KBM-7 (cell line): Measurements from ENCODE around the gene YTHDC1.
"Not testable (repeated sequence)": the region's sequence is repeated elsewhere in the genome, so short reads cannot be mapped to it uniquely, and the experiment has no call there.

ENCODE experiments used
- DNase-seq: peaks from one replicate; pipeline ENCODE4 v3.0.0-alpha.2; 2015
- in situ Hi-C: fragments of 300-500 bp; cut with MboI; formaldehyde crosslinking; loops from 2 replicates; pipeline ENCODE4 v1.14.3; 2020; ENCODE audit warnings: low sequenced_read_pairs, low pct_unique_long_range_greater_than_20kb, mixed read lengths

YTHDC1 gene

DNA sequence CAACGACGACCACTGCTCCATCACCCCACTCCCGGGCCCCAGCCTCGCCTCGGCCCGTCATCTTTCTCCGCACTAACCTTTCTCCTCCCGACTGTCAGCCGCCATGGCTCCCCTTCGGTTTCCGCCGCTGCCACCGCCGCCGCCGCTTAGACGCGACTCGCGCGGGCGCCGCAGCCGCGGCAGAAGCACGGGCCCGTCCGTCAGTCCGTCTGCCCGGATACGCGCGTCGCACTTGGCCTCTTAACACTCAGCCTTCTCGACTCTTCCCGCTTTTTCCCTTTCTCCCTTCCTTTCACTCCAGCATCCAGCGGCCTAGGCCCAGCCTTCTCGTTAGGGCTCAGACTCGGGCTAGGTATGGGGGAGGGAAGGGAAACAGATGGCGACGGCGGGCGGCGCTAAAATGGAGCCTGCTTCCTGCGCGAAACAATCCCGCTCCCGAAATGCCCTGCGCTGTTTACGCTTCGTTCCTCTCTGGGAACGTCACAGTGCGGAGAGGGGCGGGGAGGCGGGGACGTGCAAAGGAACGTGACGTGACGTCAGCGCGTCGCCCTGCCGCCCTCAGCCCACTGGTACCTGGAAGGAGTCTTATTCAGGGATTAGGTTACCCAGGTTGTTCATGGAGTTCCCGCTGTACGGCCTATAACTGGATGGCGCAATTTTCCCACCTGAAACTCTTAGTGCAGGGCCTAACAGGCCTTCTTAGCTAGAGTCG, at the start of gene YTHDC1:
YTHDC1 (minus strand) TSS at position 442 of the 712 bp plus-strand sequence; CDS start at position 105, 337 bp downstream.
- peak; percentile 98 for DNase-seq
- in situ Hi-C loops, result no loop called here

DNA sequence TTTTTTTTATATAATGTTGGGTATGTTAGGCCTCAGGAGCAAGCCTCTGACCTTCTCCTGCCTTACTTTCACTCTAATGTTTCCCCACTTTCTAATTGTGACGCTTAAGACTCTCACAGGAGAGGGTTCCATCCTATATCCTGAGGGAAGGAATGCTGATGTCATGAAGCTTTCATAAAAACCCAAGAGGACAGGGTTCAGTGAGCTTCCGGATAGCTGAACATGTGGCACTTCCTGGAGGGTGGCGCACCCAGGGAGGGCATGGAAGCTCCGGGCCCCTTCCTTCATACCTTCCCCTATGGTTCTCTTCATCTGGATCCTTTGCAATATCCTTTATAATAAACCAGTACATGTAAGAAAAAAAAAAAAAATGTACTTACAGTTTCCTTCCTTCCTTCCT, 49.4 kb upstream of the YTHDC1 start:
- in situ Hi-C loops, result no loop called here
- DNase-seq, result no peak

DNA sequence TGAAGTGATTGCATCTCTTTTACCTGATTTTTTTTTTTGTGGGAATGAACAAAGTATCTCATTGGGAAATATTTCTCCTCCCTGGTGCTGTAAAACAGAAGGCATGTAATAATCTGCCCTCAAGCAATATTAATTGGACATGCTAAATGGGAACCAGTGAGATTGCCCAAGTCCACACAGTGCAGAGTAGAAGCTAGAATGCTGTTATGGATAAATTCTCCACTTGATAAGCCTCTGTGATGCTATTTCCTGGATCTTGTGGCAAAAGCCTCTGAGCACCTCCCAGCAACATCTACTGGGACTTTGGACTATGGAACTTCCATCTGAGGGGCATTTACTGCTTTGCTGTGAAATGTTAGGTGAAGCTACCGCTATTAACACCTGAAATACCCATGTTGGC, 46.9 kb upstream of the YTHDC1 start:
- in situ Hi-C loops, result no loop called here

DNA sequence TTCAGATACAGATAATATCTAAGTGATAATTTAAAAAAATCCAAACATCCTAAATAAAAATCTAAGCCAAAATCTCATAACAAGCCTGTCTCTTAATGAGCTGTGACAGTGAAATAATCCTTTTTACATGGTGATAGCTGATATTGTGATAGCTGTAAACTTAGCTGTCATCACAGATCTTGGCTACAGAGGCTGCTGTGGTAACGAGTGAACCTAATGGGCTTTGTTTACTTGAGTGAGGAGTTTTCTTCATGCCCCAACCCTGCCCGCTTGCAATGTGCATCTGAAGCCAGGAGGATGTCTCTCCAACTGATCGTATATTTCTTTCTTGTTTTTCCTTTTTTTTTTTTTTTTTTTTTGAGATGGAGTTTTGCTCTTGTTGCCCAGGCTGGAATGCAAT, 41.5 kb upstream of the YTHDC1 start:
- no peak for DNase-seq
- in situ Hi-C loops, result no loop called here

More for the DNA sequence above, 46.9 kb upstream of the YTHDC1 start:
- no peak for DNase-seq

DNA sequence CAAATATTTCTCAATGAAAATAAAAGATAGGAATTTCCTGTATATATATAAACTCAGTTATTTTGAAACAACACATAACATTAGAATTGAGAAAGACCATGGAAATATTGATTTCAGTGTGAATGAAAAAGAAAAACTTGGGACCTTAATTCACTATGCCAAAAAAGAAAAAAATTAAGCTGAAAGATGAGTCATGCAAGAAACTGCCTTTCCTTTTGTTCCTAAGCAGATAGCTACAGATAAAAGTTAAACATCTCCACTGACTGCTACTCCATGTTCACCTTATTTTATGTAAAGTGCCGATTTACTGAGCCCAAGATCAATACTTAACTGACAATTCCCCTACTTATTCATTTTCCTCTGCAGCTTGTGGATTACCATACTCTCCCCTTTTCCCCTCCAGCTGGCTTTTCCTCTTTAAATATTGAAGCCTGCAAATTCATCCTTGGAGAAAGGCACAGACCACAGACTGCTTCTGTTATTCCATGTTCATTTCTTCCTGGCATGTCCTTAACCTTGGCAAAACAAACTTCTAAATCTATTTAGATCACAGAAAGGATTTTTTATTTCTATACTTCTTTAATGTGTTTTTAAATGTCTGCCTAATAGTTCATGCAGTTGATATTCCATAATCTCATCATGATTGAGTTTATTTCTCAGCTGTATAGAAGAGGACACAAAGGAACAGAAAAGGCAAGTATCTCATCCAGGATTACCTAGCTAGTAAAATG, 40.5 kb upstream of the YTHDC1 start:
- in situ Hi-C loops, result no loop called here
- DNase-seq, result no peak

DNA sequence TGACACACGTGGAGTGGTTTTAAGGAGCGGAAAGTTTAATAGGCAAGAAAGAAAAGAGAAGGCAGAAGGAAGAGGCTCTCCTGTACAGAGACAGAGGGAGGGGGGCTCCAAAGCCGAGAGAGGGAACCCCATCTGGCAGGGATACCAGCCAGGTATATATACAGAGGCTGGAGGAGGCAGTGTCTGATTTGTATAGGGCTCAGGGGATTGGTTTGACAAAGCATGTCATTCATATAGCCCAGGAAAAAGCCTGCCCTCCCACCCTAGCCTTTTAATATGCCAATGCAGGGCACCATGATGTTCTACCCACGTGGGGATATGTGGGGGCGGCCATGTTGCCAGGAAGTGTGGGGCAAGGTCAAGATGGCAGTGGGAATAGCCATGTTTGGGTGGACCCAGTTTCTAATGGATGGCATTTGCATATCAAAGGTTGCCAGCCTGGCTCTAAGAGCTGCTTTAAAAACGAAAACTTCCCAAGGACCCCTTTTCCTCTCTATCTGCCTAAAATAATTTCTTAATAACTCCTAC, 39.6 kb upstream of the YTHDC1 start:
- in situ Hi-C loops, DNase-seq: not testable (repeated sequence)

DNA sequence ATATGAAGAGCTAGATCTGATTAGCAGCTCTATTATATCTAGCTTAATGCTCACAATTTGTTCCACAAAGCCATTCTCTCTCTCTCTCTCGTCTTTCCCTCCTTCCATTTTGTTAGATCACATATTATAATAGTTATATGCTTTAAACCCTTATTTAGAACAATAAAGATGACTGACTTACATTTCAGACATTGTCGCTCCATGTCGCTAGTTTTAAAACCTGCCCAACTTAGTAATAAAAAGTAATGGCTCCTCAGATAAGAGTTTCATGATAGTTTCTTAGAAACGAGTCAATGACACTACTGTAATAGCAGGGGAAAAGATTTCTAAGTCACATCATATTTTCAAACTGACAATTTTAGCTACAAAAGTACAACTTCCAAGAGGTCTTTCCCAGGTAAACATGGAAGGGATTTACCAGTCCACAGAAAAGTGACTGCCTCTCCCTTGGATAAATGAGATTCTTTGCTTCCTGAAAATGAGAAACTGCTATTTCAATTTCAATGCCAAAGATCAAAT, 38.5 kb upstream of the YTHDC1 start:
- DNase-seq, result no peak
- in situ Hi-C loops, result no loop called here

DNA sequence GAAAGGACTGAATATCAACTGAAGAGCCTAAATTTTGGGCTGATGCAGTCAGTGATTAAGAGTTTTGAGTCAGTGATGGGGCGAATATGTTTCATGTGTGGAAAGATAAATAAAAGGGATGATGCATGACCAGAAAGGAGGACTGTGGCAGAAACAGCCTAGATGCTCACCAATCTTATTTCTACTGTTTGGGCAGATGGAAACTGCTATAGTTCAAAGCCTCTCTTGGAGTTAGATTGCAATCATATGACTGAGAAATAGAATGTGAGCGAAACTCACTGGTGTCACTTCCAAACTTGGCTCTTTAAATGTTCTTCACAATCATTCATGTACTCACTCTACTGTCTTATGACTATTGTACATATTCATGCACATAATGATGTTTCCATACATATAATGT, 35.4 kb upstream of the YTHDC1 start:
- in situ Hi-C loops, result no loop called here

DNA sequence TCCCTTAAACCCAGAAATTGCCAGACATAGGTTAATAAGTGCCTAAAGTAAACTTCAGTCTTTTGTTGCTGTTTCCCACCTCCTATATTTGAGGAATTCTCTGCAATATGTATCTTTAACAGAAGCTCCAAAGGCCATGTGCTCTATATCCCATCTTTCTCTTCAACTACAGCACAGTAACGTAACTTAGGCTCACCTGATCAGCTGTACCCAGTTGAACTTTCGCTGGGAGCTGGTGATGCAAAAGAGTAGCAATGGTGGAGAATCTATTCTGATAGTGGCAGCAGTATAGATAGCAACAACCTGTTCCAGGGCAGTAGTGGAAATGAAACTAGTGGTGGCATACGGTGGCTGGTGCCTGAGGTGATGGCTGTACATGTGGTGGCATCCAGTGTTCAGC, 33.2 kb upstream of the YTHDC1 start:
- DNase-seq, result no peak
- in situ Hi-C loops, result no loop called here

More for the DNA sequence above, 35.4 kb upstream of the YTHDC1 start:
- DNase-seq, result no peak

DNA sequence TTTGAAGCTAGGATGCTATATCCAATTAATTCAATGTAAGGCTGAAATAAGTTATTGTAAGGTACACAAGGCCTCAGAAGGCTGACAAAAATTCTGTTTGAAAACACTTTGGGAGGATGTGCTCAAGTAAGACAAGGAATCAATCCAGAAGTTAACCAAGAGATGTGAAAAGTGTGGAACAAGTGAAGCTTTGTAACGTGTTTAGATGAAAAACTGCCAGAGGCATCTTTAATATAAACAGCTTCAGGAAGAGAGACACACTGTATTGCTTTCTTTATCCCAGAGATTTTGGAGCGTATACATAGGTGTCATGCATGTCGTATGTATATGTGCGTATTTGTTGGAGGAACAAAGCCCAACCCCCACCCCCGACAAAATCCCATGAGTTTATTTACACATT, 28.3 kb upstream of the YTHDC1 start:
- in situ Hi-C loops, result no loop called here
- no peak for DNase-seq

DNA sequence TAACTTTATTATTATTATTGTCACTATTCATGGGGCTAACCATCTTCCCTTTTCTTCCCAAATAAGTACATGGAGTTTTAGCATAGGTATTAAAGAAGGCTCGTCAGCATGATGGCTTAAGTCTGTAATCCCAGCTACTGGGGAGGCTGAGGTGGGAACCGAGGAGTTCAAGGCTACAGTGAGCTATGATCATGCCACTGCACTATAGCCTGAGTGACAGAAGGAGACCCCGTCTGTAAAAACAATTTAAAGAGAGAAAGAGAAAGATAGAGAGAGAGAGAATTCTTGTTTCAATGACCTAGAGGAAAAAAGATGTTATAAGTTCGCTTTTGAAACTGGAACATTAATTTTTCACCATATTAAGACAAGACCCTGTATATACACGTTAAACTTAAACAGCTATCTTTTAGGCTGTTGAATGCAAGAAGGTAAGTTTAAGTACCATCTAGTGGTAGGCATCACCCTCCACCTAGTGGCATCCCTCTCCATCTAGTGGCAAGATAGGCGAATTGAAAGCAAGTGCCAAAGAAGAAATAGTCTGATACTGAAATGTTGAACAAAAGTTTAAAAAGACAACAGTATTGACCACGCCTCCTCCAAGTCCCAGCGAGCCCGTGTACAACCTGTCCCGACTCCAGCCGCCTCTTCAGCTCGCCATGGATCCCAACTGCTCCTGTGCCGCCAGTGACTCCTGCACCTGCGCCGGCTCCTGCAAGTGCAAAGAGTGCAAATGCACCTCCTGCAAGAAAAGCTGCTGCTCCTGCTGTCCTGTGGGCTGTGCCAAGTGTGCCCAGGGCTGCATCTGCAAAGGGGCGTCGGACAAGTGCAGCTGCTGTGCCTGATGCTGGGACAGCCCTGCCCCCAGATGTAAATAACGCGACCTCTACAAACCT, 26.0 kb upstream of the YTHDC1 start:
- DNase-seq, result peak; percentile 86
- in situ Hi-C loops, result no loop called here

DNA sequence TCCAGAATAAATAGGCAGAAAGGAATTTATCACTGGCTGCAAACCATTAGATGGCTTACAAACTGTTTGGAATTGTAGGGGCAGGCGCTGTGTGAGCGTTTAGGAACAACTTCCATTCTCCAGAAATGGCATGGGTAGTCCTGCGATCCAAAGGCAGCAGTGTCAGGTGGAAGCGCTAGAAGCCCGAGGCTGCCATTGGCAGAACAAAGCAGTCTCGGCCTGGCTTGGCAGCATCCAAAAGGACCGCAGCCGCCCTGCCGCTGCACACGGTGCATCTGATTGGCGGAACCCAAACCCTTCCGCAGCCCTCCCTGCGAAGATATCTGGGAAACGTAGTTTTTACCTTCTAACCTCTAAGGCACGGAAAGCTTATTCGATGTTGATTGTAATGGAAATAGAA, 23.6 kb upstream of the YTHDC1 start:
- in situ Hi-C loops, result no loop called here
- DNase-seq, result peak; percentile 70

DNA sequence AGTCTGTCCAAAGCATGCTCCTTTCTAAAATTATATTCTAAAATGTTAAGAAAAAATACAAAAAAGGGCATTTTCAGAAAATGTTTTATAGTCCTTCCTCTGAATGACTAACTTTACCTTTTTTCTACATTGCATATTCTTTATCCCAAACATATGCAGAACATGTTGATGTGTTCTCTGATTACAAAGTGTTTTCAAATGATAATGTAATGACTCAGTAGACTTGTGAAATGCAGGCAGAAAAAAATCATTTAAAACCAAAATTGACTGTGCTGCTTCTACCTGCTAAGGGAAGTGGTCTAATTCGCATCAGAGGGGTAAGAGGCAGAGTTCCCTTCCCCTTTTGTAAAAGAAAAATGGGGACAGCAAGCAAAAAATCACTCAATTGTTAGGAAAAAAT, 22.7 kb upstream of the YTHDC1 start:
- in situ Hi-C loops, result no loop called here
- peak; percentile 14 for DNase-seq

DNA sequence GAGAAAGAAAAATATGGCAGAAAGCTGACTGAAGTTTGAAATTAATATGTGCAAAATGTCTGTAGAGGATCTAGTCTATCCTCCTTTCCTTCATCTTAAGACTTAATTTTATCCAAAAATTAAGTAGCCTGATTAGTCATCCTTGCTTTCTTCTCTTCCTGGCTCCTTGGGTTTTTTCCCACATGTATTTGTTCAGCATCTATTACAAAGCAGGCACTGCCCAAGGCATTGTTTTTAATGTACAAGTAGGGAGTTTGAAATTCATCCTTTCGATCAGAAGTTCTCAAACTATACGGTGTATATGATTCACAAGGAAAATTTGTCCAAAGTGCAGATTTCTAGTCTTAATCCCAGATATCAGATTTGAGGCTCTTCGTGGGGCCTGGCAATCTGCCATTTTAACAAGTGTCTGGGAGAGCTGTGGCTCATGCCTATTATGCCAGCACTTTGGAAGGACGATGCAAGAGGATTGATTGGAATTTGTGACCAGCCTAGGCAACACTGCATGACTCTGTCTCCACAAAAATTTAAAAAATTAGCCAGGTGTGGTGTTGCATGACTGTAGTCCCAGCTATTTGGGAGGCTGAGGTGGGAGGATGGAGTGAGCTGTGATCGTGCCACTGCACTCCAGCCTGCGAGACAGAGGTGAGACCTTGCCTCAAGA, 19.4 kb upstream of the YTHDC1 start:
- DNase-seq, result no peak
- in situ Hi-C loops, result no loop called here

DNA sequence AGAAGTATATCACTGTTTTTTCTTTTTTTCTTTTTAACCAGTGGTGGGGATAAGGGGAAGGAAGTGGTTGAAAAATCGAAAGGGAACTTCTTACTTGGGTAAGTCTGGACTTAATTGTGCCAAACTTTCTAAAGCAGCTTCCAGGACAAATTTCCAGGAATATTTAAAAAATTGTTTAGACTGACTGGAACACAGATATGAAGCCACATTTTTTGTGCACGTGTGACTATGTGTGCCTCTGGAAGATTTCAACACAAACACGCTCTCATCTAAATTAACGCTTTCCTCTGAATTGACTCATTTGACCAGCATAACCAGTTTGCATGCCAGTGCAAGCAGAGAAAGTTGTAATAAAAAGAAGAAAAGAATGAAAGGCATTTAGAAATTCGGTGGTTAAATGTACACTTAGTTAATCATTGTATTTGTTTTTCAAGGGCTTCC, 18.8 kb upstream of the YTHDC1 start:
- in situ Hi-C loops, result no loop called here

DNA sequence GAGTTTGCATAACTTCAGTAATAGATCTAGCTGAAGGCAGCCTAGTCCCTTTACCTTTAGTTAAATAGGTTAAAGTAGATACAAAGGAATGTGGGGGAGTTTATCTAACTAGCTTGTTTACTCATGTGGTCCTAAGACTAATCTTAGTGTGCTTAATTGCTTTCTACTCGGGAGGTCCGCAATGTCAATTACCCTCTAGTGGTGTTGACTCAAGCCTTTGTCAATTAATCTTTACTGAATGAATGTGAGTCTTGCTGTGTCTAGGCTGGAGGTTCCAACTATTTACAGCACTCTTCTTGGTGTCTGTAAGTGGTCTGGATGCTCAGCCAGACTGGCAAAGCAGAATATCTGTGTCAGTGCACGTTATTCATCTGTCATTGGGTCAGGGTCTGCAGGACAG, 17.9 kb upstream of the YTHDC1 start:
- in situ Hi-C loops, result no loop called here
- no peak for DNase-seq

More for the DNA sequence above, 18.8 kb upstream of the YTHDC1 start:
- peak; percentile 62 for DNase-seq

DNA sequence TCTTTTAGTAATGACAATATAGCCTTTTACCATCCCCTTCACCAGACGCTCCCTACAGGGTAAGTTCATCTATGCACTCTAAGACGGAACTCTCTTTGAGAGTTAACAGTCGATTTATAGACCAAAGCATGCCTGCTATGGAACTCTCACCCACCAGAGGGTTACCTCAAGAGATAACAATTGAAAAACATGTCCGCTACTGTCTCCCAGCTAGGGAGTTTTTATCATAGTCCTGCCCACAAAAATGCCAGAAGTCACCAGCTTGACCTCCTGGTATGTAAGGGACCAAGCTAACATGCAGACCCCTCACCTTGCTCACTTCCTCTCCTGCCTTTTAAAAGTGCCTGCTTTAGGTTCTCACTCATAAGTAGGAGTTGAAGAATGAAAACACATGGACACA, 16.7 kb upstream of the YTHDC1 start:
- in situ Hi-C loops, result no loop called here
- no peak for DNase-seq

DNA sequence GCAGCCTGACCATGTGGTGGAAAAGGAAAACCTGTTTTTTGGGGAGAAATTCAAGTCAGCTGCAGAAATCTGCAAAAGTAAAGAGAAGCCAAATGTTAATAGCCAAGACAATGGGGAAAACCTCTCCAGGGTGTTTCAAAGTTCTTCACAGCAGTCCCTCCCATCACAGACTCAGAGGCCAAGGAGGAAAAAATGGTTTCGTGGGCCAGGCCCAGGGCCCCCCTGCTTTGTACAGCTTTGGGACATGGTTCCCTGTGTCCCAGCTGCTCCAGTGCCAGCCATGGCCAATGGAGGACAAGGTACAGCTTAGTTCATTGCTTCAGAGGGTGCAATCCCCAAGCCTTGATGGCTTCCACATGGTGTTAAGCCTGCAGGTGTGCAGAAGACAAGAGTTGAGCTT, 15.2 kb upstream of the YTHDC1 start:
- in situ Hi-C loops, result no loop called here
- DNase-seq, result no peak

DNA sequence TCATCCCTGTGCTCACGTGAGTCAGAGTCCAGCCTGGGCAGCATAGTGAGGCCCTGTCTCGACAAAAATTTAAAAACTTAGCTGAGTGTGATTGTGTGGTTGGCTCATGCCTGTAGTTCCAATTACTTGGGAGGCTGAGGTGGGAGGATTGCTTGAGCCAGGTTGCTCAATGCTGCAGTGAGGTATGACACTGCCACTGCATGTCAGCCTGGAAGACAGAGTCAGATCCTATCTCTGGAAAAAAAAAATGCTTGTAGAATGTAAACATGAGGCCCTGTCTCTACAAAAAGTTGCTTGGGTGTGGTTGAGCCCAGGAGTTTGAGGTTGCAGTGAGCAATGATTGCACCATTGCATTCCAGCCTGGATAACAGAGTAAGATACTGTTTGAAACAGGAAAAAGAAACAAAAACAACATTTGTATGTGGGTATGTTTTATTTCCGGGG, 11.3 kb upstream of the YTHDC1 start:
- in situ Hi-C loops, result no loop called here
- no peak for DNase-seq
